IPS-18c (cell line): ENCODE data around the gene ERN1.

Experiments used
- H3K4me3 ChIP-seq: 2 replicates; pipeline ENCODE4 v1.7.0; 2013; ENCODE audit warnings: low read depth, mild to moderate bottlenecking, low read length, moderate library complexity; ENCODE audit not compliant: insufficient read depth
- H3K9me3 ChIP-seq: one replicate; pipeline ENCODE4 v1.6.1; 2013; ENCODE audit warnings: mild to moderate bottlenecking, low read length, moderate library complexity; ENCODE audit not compliant: control insufficient read depth, insufficient read depth

Gene ERN1

GRCh38 chr17:63999680-64000531 is 130.0 kb downstream of the ERN1 start:
- H3K9me3 ChIP-seq: no peaks in the 10 kb centered on the region
- H3K4me3 ChIP-seq: no peak overlapping the region

DNA sequence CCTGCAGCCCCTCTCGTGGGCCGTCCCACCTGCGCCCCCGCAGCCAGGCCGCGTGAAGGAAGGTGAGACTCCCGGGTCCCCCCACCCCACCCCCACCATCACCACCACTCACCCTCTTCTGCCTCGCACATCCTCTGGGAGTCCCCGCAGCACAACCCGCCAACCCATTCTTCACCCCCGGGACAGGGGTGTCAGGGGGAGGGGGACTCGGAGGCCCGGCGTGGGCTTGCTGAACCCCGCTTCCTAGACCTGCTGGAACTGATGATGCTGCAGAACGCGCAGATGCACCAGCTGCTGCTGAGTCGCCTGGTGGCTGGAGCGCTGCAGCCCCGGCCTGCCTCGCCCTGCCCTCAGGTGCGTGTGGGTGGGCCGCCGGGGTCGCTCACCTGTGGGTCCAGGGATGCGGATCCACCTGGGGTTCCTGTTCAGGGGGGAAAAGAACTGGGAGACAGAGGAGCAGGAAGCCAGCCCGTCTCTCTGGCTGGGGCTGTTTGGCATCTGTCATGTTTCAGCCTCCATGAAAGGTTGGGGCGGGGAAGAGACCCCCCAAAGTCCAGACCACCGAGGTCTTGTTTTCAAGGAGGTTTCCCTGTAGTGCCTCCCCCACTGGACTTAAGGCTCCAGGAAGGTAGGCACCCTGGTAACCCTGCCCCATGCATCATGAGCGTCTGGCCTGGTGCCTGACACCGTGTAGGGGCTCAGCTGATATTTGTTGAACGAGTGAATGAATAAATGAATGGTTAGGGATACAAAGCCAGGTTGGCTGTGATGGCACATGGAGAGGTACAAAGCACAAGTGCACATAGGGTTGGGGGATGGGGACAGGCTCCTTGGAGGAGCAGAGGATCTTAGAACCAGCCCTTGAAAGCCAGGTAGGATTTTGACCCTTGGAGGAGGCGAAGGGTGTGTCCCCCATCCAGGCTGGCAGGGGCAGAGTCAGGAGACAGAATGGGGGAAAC is 130.9 kb downstream of the ERN1 start:
- H3K4me3 ChIP-seq: peak overlapping the region; percentile 98
- no peaks in the 10 kb centered on the region for H3K9me3 ChIP-seq

DNA sequence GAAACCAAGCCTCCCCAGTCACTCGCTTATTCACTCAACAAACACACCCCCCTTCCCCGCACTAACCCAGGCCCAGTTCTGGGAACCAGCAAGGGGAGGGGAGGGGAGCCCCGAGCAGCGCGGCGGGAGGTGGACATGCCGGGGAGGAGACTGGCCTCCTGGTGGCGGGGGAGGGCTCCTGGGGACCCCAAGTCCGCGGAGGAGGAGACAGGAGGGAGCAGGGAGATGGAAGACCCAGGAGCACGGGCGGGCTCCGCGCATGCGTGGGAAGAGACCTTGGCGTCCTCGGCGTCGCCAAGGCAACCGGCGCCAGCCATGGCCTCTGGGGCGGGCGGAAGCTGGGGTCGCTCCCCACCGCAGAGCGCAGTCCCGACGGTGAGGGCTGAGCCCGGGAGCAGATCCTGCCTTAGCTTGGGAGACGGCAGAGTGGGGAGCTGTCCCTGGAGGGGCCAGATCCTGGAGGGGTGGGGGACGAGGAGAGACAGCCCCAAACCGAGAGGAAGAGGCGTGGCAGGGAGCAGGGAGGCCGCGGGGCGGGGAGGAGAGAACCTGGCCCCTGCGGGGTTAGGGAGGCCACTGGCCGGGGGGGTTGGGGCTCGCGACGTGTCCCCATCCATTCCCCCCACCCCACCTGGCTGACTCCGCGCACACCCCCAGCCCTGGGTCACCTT is 131.8 kb downstream of the ERN1 start, which contains the start of gene PRR29:
PRR29 (plus strand) TSS at position 302 of the 671 bp plus-strand sequence; CDS start at position 316, 14 bp downstream.
- H3K9me3 ChIP-seq: no peaks in the 10 kb centered on the region
- peak within 1 kb of the TSS; percentile 98 for H3K4me3 ChIP-seq

- H3K4me3 ChIP-seq: peak overlapping the region; percentile 98
- H3K9me3 ChIP-seq: no peaks in the 10 kb centered on the region
Measured at GRCh38 chr17:63997341-63998048, 132.4 kb downstream of the ERN1 start.

DNA sequence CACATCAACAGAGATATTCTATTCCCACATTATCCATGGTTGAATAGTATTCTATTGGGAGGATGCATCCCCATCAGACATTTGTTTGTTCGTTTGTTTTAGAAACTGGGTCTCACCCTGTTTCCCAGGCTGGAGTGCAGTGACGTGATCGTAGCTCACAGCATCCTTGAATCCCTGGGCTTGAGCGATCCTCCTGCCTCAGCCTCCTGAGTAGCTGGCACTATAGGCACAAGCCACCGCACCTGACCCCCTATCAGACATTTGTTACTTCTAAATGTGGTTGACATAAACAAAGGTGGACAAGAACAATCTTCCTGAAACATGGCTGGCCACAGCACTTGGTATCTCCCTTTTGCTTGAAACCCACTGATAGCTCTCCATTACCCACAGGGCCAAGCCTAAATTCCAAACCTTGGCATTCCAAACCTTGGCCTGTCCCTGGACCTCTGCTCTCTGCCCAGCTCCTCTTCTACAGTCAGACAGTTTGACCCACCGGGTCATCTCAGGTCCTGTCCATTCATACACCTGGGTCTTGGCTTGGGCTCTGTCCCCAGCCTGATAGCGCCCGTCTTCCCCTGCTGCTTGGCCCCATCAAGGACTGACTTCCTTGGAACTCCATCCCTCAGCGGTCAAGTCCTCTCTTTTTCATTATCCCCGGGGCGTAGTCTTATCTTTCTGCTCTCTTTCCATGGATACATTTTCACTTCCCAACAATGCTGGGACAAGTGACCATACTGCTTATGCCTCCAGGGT is 133.3 kb downstream of the ERN1 start:
- H3K4me3 ChIP-seq: no peak overlapping the region
- no peaks in the 10 kb centered on the region for H3K9me3 ChIP-seq

DNA sequence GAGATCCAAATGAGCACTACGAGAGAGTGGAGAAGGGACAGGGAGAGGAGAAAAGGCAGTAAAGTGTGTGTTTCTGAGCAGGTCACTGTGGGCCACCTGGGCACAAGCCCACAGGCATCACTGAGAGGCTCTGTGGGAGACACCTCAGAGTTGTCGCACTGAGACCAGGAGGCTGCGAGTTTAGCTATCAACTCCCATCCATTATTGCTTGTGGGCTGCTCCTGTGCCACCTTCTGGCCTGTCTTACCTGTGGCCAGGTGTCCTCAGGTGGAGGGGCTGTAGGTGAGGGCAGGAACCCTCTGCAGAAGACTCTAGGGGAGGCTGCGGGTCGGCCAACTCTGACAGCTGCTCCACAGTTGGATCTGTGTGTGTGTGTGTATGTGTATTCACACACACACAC is 134.3 kb downstream of the ERN1 start:
- Histone ChIP-seq H3K9me3 (no peaks in the 10 kb centered on the region), H3K4me3 (no peak overlapping the region)

DNA sequence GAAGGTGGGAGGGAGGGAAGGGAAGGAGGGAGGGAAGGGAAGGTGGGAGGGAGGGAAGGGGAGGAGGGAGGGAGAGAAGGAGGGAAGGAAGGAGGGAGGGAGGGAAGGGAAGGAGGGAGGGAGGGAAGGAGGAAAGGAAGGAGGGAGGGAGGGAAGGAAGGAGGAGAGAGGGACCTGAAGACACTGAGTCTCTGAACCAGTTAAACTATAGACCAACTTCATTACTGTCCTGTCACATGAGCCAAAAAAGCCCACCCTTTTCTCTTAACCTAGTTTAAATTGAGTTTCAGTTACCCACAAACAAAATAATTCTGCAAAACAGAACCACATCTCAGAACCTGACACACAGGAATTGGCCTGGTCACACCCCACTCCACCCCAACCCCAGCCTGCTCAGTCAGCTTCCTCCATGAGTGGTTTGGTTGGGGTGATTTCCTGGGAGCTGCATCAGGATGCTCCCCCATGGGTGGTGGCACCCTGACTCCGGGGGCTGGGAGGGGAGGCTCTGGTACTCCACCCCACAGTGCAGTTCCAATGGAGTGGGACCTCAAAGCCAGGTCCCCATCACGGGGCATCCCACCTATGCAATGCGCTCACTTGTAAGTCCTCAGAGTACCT is 136.5 kb downstream of the ERN1 start:
- H3K9me3 ChIP-seq: no peaks in the 10 kb centered on the region
- H3K4me3 ChIP-seq: no peak overlapping the region

DNA sequence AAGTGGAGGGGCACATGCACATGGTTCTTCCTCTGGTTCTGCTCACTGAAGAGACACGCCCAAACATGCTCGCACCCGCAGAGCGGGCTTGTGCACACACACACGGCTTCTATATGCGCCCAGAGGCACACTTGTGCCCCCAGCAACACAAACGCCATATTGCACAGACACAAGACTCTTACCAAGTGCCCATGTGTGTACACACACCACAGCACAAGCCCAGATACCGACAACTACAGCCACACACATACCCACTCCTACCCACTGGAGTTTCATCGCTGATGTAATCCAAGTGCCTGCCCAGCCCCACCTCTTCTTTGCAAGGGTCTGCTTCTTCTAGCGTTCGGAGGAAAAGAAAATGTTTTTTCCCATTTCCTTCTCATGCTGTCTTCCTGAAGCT is 138.3 kb downstream of the ERN1 start:
- no peak overlapping the region; the same call in 1 of the 2 replicates for H3K4me3 ChIP-seq
- no peaks in the 10 kb centered on the region for H3K9me3 ChIP-seq

- no peak overlapping the region for H3K4me3 ChIP-seq
- H3K9me3 ChIP-seq: no peaks in the 10 kb centered on the region
Measured at GRCh38 chr17:63989622-63990345, 140.2 kb downstream of the ERN1 start.
